GM12801 (cell line): ENCODE results near the gene ANKRD23.

Experiments used
- TF ChIP-seq, protein P1 (sequence below): IDR thresholded peaks from one replicate; pipeline ENCODE4 v1.5.1; 2011; ENCODE audit warnings: control low read depth; ENCODE audit not compliant: insufficient read length; ENCODE audit errors: extremely low read depth

ANKRD23 gene

DNA sequence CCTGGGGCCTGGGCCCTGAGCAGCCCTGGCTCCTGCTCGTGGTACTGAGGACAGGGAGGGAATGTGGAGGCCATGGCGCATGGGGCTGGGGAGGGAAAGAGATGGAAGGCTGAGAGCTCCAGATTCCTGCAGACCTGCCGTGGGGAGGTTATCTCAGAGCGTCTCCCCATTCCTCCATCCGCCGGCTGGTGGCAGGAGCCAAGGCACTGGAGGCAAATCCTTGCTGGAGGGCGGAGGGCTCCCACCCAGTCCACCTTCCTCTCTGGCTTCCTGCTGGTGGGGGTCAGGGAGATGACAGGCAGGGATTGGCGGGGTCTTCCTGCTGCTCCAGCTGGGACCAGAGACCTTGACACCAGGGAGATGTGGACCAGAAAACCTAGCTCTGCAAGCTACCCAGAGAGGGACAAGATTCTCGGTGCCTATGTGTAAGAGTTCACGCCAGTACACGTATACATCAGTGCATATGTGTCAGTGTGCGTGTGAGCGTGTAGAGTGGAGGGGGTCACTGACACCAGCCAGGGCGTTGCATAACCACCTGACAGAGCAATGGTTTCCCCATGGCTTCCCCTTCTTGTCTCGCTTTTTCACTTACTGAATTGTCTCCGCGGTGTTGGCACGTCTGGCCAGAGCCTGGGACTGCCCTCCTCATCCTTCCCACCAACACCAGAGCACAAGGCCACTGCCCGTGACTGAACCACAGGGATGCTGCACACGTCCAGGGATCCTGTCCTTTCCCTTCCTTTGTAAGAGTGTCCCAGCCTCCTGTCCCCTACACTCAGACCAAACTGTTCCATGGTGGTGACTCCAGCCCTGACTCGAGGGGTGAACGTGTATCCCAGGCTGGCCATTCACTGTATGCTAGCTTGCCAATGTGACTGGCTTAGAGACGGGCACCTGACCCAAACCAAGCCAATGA lies 41.9 kb upstream of the ANKRD23 start:
- TF ChIP-seq, protein P1, sequence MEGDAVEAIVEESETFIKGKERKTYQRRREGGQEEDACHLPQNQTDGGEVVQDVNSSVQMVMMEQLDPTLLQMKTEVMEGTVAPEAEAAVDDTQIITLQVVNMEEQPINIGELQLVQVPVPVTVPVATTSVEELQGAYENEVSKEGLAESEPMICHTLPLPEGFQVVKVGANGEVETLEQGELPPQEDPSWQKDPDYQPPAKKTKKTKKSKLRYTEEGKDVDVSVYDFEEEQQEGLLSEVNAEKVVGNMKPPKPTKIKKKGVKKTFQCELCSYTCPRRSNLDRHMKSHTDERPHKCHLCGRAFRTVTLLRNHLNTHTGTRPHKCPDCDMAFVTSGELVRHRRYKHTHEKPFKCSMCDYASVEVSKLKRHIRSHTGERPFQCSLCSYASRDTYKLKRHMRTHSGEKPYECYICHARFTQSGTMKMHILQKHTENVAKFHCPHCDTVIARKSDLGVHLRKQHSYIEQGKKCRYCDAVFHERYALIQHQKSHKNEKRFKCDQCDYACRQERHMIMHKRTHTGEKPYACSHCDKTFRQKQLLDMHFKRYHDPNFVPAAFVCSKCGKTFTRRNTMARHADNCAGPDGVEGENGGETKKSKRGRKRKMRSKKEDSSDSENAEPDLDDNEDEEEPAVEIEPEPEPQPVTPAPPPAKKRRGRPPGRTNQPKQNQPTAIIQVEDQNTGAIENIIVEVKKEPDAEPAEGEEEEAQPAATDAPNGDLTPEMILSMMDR: no peak

DNA sequence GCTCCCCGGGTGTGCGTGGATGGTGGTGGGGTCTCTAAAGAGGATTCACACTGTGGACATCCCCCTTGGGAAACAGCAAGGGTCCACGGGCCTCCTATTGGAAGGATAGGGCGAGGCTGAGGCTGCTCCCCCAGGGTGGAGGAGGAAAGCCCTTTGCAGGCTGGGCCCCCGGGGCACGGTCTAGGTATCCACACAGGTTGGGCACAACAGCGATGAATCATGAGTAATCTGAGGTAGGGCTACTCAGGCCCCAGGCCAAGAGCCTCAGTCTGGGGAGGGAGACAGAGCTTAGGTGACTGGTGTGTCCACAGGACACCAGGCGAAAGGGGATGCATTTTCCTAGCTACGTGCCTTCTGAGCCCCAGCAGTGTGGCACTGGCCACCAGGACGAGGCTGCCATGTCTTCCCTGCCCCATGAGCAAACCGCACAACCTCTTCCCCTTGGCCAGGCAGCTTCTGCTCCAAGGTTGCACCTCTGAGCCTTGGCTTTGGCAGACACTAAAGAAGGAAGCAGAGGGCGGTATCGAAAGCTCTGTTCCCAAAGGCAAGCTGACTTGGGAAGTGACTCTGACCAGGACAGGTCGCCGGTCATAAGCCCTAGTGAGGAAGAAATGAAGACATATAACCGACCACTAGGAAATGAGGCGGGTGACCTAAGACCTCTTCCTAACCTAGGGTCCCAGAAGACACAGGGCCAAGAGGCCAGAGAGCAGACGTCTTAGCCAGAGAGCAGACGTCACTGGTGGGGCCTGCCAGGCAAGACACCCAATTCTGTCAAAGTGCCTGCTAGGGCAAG lies 40.7 kb upstream of the ANKRD23 start:
- TF ChIP-seq, protein P1: no peak

DNA sequence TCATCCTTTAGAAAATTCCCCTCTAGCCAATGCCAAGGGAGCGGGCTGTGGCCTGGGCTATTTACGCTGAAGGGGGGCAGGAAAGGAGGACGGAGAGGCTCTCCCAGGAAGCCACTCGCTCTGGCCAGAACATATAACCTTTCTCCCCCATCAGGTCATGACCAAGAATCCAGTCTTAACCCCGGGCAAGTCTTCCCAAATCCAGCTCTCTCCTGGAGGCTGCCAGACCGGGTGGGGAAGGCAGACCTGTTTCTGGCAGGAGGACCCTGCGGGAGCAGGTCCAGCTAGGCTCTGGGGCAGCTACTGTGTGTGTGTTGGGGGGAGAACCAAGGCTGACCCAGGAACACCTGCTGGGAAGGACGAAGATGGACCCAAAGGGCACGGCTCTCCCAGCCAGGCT lies 39.5 kb upstream of the ANKRD23 start:
- TF ChIP-seq, protein P1: no peak

DNA sequence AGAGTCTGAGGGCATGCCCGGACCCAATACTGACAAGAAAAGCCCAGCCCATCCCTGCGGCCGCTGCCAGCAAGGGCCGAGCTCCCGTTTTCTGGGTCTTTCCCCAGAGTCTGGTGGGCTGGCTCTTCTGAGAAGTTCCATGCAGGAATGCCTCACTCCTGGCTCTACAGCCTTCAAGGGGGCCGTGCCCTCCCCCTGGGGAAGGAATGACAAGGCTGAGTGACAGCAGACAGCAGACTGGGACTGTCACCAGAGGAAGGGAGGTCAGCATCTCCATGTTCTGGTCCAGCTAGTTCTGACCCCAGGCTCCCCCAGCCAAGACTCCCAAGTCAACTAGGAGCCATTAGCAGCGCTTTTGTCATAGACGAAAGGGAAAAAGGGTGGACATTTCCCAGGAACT lies 39.1 kb upstream of the ANKRD23 start:
- TF ChIP-seq, protein P1: no peak

DNA sequence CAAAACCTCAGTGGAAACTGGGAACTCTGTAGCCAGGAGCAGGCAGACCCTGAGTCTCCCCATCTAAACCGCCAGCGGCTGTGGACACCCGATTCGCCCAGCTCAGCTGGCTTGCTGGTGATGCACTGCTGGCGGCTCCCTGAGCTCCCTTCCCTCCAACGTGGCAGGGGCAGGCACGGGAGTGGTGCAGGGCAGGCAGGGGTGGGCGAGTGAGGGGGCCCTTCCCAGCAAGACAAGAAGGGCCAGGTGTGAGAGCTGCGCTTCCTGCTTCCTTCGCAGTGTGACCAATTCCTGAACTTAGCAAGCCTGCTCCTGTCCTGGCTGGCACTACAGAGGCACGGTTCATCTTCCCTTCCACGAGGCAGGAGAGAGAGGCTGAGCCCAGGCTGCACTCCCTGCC lies 38.4 kb upstream of the ANKRD23 start:
- TF ChIP-seq, protein P1: no peak

DNA sequence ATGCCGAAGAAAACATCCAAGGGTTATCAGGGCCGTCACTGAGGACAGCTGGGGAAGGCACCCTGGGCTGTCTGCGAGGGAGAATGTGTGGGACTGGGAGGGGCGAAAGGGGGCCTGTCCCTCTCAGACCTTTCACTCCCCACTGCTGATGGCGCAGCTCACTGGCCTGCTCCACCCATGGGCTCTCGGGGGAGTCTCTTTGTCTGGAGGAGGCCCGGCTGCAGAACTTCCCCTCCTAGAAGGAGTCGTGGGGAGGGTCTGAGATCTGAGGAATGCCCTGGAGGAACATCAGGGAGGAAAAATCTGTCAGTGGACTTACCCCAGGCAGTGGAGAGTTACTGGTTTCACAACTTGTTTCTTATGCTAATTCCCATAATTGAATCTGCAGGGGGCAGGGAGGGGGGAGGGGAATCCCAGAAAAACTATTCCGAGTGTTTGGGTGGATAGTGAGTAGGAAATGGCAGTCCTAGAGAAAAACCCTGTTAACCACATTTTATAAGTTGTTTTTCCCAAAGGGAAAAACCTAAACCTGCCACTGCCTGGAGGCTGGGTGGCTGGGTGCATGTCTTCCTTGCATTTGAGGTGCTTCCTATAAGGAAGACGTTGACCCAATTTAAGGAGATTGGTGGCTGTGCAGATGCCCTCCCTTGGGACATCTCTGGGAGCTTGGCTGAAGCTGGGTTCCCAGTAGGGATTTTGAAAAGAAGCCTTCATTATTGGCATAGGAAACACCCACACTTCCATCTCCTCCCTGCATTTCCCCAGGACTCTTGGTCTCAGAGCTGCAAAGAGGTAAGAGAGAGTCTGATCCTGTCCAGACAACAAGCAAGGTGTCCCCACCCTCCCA lies 37.8 kb upstream of the ANKRD23 start:
- TF ChIP-seq, protein P1: no peak

DNA sequence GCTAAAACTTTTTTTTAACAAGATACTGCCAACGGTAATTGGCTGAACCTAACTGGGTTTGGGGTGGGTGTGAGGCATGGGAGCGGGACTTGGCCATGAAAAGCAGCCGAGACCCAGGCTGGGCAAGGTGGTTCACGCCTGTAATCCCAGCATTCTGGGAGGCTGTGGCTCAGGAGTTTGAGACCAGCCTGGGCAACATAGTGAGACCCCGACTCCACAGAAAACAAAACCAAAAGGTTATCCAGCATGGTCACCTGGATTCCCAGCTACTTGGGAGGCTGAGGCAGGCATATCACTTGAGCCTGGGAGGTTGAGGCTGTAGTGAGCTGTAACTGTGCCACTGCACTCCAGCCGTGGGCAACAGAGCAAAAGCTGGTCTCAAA lies 37.1 kb upstream of the ANKRD23 start:
- TF ChIP-seq, protein P1: no peak
